Measurements from ENCODE around the gene PNMA8B. TPM values are rescaled to one million over a fixed set of nuclear protein-coding genes. Genes with fewer than 3 reads are reported as not detected.
A peak's percentile ranks its signal among the peaks of the same experiment; 100 is the strongest.

Gene PNMA8B
- total RNA-seq, 1 experiment from 2014 or later: 0.10 TPM

DNA sequence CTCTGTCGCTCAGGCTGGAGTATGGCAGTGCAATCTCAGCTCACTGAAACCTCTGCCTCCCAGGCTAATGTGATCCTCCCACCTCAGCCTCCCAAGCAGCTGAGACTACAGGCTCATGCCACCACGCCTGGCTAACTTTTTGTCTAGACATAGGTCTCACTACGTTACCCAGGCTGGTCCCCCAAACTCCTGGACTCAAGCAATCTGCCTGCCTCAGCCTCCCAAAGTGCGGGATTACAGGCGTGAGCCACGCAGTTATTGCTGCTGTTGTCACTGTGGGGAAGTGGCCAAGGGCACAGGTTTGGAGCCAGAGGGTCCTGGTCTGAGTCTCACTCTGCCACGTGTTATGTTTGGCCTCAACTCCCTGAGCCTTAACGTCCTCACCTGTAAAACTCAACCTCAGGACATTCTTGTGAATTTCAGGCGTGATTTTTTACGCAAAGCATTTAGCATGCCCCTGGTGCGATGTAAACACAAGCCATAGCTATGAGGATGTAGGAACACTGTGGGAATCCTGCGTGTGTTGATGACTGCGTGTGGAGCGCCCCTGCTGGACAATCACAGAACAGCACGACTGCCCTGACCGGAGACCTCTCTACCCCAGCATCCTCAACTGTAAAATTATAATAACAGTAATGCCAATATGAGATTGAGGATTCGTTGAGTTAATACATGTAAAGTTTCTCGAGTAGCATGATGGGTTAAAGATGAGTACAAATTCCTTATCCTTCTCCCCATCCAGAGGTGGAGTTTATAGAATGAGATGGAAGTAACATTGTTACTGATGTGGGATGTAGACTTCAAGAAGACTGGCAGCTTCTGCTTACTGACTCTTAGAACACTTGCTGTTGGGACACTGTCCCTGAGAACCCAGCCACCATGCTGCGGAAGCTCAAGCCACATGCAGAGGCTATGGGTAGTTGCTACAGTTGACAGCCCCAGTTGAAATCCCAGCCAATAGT is 41.8 kb upstream of the PNMA8B start:
- no peak overlapping the region for H3K27ac ChIP-seq (ENCODE audit: low read depth, low read length)
- ATAC-seq: peak; percentile 95
- no peaks in the 10 kb centered on the region for H3K9me2 ChIP-seq (ENCODE audit: insufficient read depth)
- CTCF ChIA-PET: interaction anchor here (0.6 to 7.6 kb wide), 12 partner anchors 9 to 165 kb away, joined by 3 to 83 read pairs (median 4); partner anchors contain the start of gene CALM3
- no peak overlapping the region for H3K4me3 ChIP-seq (replicated peaks in 1 of 2; ENCODE audit: low read depth in 1 of 2, low read length in 2 of 2)
- no peaks in the 10 kb centered on the region for H3K27me3 ChIP-seq (ENCODE audit: insufficient read depth, low read length)
- BruUV-seq (replicated peaks): no TSS peak
- no peaks in the 10 kb centered on the region for H3K9me3 ChIP-seq (ENCODE audit: control insufficient read depth in 1 of 2, insufficient read depth in 1 of 2, low read depth in 1 of 2, low read length in 2 of 2)
- no peaks in the 10 kb centered on the region for H3K36me3 ChIP-seq (ENCODE audit: control insufficient read depth in 1 of 2, insufficient read depth in 2 of 2, low read length in 2 of 2)
- POLR2A ChIA-PET: interaction anchor here (0.6 kb wide), 1 partner anchor 255 kb away, joined by 3 read pairs; no protein-coding TSS in a partner anchor
- H3K79me2 ChIP-seq (ENCODE audit: insufficient read depth, low read length): no peaks in the 10 kb centered on the region
- RAD21 ChIA-PET (ENCODE audit: low non-redundant PET in 1 of 2, low total read pairs in 2 of 2, uncharacterized antibody in 2 of 2, unreplicated experiment in 2 of 2): interaction anchor here in 1 of 2 experiments (0.6 kb wide), 1 partner anchor 142 kb away, joined by 3 read pairs; no protein-coding TSS in a partner anchor
- H3K9ac ChIP-seq (ENCODE audit: low read length): no peak overlapping the region
- TF ChIP-seq, protein P1, sequence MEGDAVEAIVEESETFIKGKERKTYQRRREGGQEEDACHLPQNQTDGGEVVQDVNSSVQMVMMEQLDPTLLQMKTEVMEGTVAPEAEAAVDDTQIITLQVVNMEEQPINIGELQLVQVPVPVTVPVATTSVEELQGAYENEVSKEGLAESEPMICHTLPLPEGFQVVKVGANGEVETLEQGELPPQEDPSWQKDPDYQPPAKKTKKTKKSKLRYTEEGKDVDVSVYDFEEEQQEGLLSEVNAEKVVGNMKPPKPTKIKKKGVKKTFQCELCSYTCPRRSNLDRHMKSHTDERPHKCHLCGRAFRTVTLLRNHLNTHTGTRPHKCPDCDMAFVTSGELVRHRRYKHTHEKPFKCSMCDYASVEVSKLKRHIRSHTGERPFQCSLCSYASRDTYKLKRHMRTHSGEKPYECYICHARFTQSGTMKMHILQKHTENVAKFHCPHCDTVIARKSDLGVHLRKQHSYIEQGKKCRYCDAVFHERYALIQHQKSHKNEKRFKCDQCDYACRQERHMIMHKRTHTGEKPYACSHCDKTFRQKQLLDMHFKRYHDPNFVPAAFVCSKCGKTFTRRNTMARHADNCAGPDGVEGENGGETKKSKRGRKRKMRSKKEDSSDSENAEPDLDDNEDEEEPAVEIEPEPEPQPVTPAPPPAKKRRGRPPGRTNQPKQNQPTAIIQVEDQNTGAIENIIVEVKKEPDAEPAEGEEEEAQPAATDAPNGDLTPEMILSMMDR (IDR thresholded peaks at IDR 0.05 in 2 of 3, conservative IDR thresholded peaks at IDR 0.05 in 1 of 3; ENCODE audit: borderline replicate concordance in 1 of 3, insufficient read depth in 1 of 3, low read depth in 2 of 3, low read length in 2 of 3): peak; percentile 22 to 97 (median 95); a peak in 4 of 6 replicates
- no peak for TF ChIP-seq CEBPB (IDR thresholded peaks at IDR 0.05; ENCODE audit: low read depth)
- no peak for DNase-seq (ENCODE audit: low read depth, low spot score)
- no peaks in the 10 kb centered on the region for H4K20me1 ChIP-seq (ENCODE audit: insufficient read depth)
- intact Hi-C loops (cut with micrococcal nuclease): no loop called here
- H3K4me2 ChIP-seq (ENCODE audit: low read length): no peak overlapping the region
- H3K4me1 ChIP-seq (ENCODE audit: control insufficient read depth in 1 of 2, insufficient read depth in 2 of 2, low read length in 2 of 2): no peaks in the 10 kb centered on the region
- H2AFZ ChIP-seq (ENCODE audit: low read depth, low read length, poor library complexity, severe bottlenecking): no peak overlapping the region

DNA sequence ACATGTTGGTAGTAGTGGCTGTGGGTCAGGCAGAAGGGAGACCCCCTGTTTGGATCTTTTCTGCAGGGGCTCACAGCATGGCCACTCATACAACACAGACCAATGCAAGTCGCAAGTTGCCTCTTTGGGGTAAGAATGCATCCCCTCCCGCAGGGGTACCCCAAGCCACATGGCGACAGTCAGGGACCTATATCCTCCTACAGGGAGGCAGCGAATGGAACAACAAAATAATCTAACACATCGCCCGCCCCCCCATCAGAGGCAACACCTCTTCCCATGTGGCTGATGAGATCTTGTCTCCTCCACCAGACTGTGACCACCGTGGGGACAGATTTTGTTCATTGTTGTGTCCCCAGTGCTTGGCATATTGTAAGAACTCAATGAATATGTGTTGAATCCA is 40.7 kb upstream of the PNMA8B start:
- no peak for DNase-seq (ENCODE audit: low read depth, low spot score)
- no peaks in the 10 kb centered on the region for H3K27me3 ChIP-seq (ENCODE audit: insufficient read depth, low read length)
- ChIA-PET POLR2A (interaction anchor here (0.6 kb wide), 1 partner anchor 256 kb away, joined by 3 read pairs; no protein-coding TSS in a partner anchor), CTCF (no interaction called here), RAD21 (ENCODE audit: low non-redundant PET in 1 of 2, low total read pairs in 2 of 2, uncharacterized antibody in 2 of 2, unreplicated experiment in 2 of 2) (no interaction called here)
- H3K79me2 ChIP-seq (ENCODE audit: insufficient read depth, low read length): no peaks in the 10 kb centered on the region
- no peaks in the 10 kb centered on the region for H3K4me1 ChIP-seq (ENCODE audit: control insufficient read depth in 1 of 2, insufficient read depth in 2 of 2, low read length in 2 of 2)
- H3K9ac ChIP-seq (ENCODE audit: low read length): no peak overlapping the region
- H2AFZ ChIP-seq (ENCODE audit: low read depth, low read length, poor library complexity, severe bottlenecking): no peak overlapping the region
- no peaks in the 10 kb centered on the region for H3K36me3 ChIP-seq (ENCODE audit: control insufficient read depth in 1 of 2, insufficient read depth in 2 of 2, low read length in 2 of 2)
- H3K4me3 ChIP-seq (replicated peaks in 1 of 2; ENCODE audit: low read depth in 1 of 2, low read length in 2 of 2): no peak overlapping the region
- H4K20me1 ChIP-seq (ENCODE audit: insufficient read depth): no peaks in the 10 kb centered on the region
- H3K4me2 ChIP-seq (ENCODE audit: low read length): no peak overlapping the region
- no TSS peak for BruUV-seq (replicated peaks)
- intact Hi-C loops (cut with micrococcal nuclease): no loop called here
- no peak for ATAC-seq
- H3K9me2 ChIP-seq (ENCODE audit: insufficient read depth): no peaks in the 10 kb centered on the region
- no peaks in the 10 kb centered on the region for H3K9me3 ChIP-seq (ENCODE audit: control insufficient read depth in 1 of 2, insufficient read depth in 1 of 2, low read depth in 1 of 2, low read length in 2 of 2)
- H3K27ac ChIP-seq (ENCODE audit: low read depth, low read length): no peak overlapping the region
- TF ChIP-seq POLR2A (IDR thresholded peaks at IDR 0.05; ENCODE audit: borderline replicate concordance, extremely low read depth, insufficient read depth, insufficient read length) (no peak), ZFX (IDR thresholded peaks at IDR 0.05) (no peak), SP1 (IDR thresholded peaks at IDR 0.05; ENCODE audit: low read depth) (no peak), ZNF274 (IDR thresholded peaks at IDR 0.05; ENCODE audit: low read depth, low read length) (no peak), YY1 (IDR thresholded peaks at IDR 0.05; ENCODE audit: extremely low read depth, insufficient replicate concordance, low read depth, low read length) (no peak), POLR2AphosphoS5 (IDR thresholded peaks at IDR 0.05; ENCODE audit: low read depth, low read length) (no peak), SIN3A (IDR thresholded peaks at IDR 0.05; ENCODE audit: low read depth) (no peak), RAD21 (IDR thresholded peaks at IDR 0.05; ENCODE audit: low read depth) (no peak), EGR1 (IDR thresholded peaks at IDR 0.05; ENCODE audit: low read depth) (no peak)
- TF ChIP-seq, protein P1 (IDR thresholded peaks at IDR 0.05 in 2 of 3, conservative IDR thresholded peaks at IDR 0.05 in 1 of 3; ENCODE audit: borderline replicate concordance in 1 of 3, insufficient read depth in 1 of 3, low read depth in 2 of 3, low read length in 2 of 3): no peak
- TF ChIP-seq, protein P2, sequence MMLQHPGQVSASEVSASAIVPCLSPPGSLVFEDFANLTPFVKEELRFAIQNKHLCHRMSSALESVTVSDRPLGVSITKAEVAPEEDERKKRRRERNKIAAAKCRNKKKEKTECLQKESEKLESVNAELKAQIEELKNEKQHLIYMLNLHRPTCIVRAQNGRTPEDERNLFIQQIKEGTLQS (IDR thresholded peaks at IDR 0.05): no peak
- TF ChIP-seq, protein P3, sequence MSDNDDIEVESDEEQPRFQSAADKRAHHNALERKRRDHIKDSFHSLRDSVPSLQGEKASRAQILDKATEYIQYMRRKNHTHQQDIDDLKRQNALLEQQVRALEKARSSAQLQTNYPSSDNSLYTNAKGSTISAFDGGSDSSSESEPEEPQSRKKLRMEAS (IDR thresholded peaks at IDR 0.05): no peak
